ENCODE results near the gene TCP1.
A peak's percentile ranks its signal among the peaks of the same experiment; 100 is the strongest.
"Not testable (repeated sequence)": the region's sequence is repeated elsewhere in the genome, so short reads cannot be mapped to it uniquely, and the experiment has no call there.

Gene TCP1

GRCh38 chr6:159804504-159804903 is 15.1 kb upstream of the TCP1 start:
- Histone ChIP-seq H3K9ac (ENCODE audit: insufficient read length, low read depth) (no peak overlapping the region), H3K9me3 (ENCODE audit: insufficient read depth, low read length) (no peaks in the 10 kb centered on the region), H3K27me3 (ENCODE audit: insufficient read depth, insufficient read length) (no peaks in the 10 kb centered on the region), H3K4me3 (ENCODE audit: insufficient read length, low read depth) (no peak overlapping the region), H3K4me1 (ENCODE audit: insufficient read depth, insufficient read length) (no peaks in the 10 kb centered on the region), H3K36me3 (ENCODE audit: insufficient read depth, insufficient read length, low read length) (peaks cover 7% of the 10 kb centered on the region)
- DNase-seq (ENCODE audit: low read depth, low spot score) = no peak
- no peak for TF ChIP-seq YY1 (IDR thresholded peaks at IDR 0.05; ENCODE audit: insufficient read depth, insufficient read length)
- no peak for TF ChIP-seq ZNF274 (IDR thresholded peaks at IDR 0.05; ENCODE audit: low read depth, low read length)
- no peak for TF ChIP-seq SUZ12 (IDR thresholded peaks at IDR 0.05; ENCODE audit: extremely low read depth, insufficient read depth, insufficient read length)

- Histone ChIP-seq H3K4me3 (ENCODE audit: insufficient read length, low read depth) (no peak overlapping the region), H3K27me3 (ENCODE audit: insufficient read depth, insufficient read length) (no peaks in the 10 kb centered on the region), H3K9ac (ENCODE audit: insufficient read length, low read depth) (no peak overlapping the region), H3K4me1 (ENCODE audit: insufficient read depth, insufficient read length) (no peaks in the 10 kb centered on the region), H3K36me3 (ENCODE audit: insufficient read depth, insufficient read length, low read length) (peaks cover 30% of the 10 kb centered on the region), H3K9me3 (ENCODE audit: insufficient read depth, low read length) (no peaks in the 10 kb centered on the region)
- DNase-seq (ENCODE audit: low read depth, low spot score) = no peak
- TF ChIP-seq ZNF274 (IDR thresholded peaks at IDR 0.05; ENCODE audit: low read depth, low read length) (no peak), YY1 (IDR thresholded peaks at IDR 0.05; ENCODE audit: insufficient read depth, insufficient read length) (no peak), SUZ12 (IDR thresholded peaks at IDR 0.05; ENCODE audit: extremely low read depth, insufficient read depth, insufficient read length) (no peak)
Observed at GRCh38 chr6:159801935-159802334, 12.5 kb upstream of the TCP1 start.

- no peak for DNase-seq (ENCODE audit: low read depth, low spot score)
- peaks cover 43% of the 10 kb centered on the region for H3K36me3 ChIP-seq (ENCODE audit: insufficient read depth, insufficient read length, low read length)
Observed at GRCh38 chr6:159800141-159800865, 10.9 kb upstream of the TCP1 start, which contains the start of gene PNLDC1. Gene PNLDC1, plus strand, starts transcription at chr6:159800276. Its CDS starts 32 bp downstream, at chr6:159800308.

GRCh38 chr6:159797554-159797953 is 8.2 kb upstream of the TCP1 start:
- TF ChIP-seq ZNF274 (IDR thresholded peaks at IDR 0.05; ENCODE audit: low read depth, low read length) = no peak
- TF ChIP-seq YY1 (IDR thresholded peaks at IDR 0.05; ENCODE audit: insufficient read depth, insufficient read length) = no peak
- TF ChIP-seq SUZ12 (IDR thresholded peaks at IDR 0.05; ENCODE audit: extremely low read depth, insufficient read depth, insufficient read length) = no peak
- Histone ChIP-seq H3K9me3 (ENCODE audit: insufficient read depth, low read length) (no peaks in the 10 kb centered on the region), H3K36me3 (ENCODE audit: insufficient read depth, insufficient read length, low read length) (peaks cover 59% of the 10 kb centered on the region), H3K27me3 (ENCODE audit: insufficient read depth, insufficient read length) (no peaks in the 10 kb centered on the region), H3K4me3 (ENCODE audit: insufficient read length, low read depth) (no peak overlapping the region), H3K4me1 (ENCODE audit: insufficient read depth, insufficient read length) (no peaks in the 10 kb centered on the region), H3K9ac (ENCODE audit: insufficient read length, low read depth) (no peak overlapping the region)
- DNase-seq (ENCODE audit: low read depth, low spot score) = no peak

More at GRCh38 chr6:159800141-159800865, 10.9 kb upstream of the TCP1 start, which contains the start of gene PNLDC1:
- H3K27me3 ChIP-seq (ENCODE audit: insufficient read depth, insufficient read length) = no peaks in the 10 kb centered on the region
- TF ChIP-seq ZNF274 (IDR thresholded peaks at IDR 0.05; ENCODE audit: low read depth, low read length) (no peak), YY1 (IDR thresholded peaks at IDR 0.05; ENCODE audit: insufficient read depth, insufficient read length) (no peak), SUZ12 (IDR thresholded peaks at IDR 0.05; ENCODE audit: extremely low read depth, insufficient read depth, insufficient read length) (no peak)
- H3K4me3 ChIP-seq (ENCODE audit: insufficient read length, low read depth) = no peak within 1 kb of the TSS
- no peaks in the 10 kb centered on the region for H3K4me1 ChIP-seq (ENCODE audit: insufficient read depth, insufficient read length)
- no peak within 1 kb of the TSS for H3K9ac ChIP-seq (ENCODE audit: insufficient read length, low read depth)
- H3K9me3 ChIP-seq (ENCODE audit: insufficient read depth, low read length) = no peaks in the 10 kb centered on the region

- H3K27me3 ChIP-seq (ENCODE audit: insufficient read depth, insufficient read length); H3K9me3 ChIP-seq (ENCODE audit: insufficient read depth, low read length); H3K4me1 ChIP-seq (ENCODE audit: insufficient read depth, insufficient read length); H3K4me3 ChIP-seq (ENCODE audit: insufficient read length, low read depth); DNase-seq (ENCODE audit: low read depth, low spot score); H3K9ac ChIP-seq (ENCODE audit: insufficient read length, low read depth): not testable (repeated sequence)
- H3K36me3 ChIP-seq (ENCODE audit: insufficient read depth, insufficient read length, low read length) = peaks cover 75% of the 10 kb centered on the region
Observed at GRCh38 chr6:159794976-159795375, 5.6 kb upstream of the TCP1 start.

- peaks cover 65% of the 10 kb centered on the region for H3K36me3 ChIP-seq (ENCODE audit: insufficient read depth, insufficient read length, low read length)
- DNase-seq (ENCODE audit: low read depth, low spot score) = no peak
- peak overlapping the region; percentile 99 for H3K9ac ChIP-seq (ENCODE audit: insufficient read length, low read depth)
- H3K9me3 ChIP-seq (ENCODE audit: insufficient read depth, low read length) = no peaks in the 10 kb centered on the region
- TF ChIP-seq ZNF274 (IDR thresholded peaks at IDR 0.05; ENCODE audit: low read depth, low read length) = no peak
- TF ChIP-seq SUZ12 (IDR thresholded peaks at IDR 0.05; ENCODE audit: extremely low read depth, insufficient read depth, insufficient read length) = no peak
- TF ChIP-seq YY1 (IDR thresholded peaks at IDR 0.05; ENCODE audit: insufficient read depth, insufficient read length) = no peak
- no peaks in the 10 kb centered on the region for H3K4me1 ChIP-seq (ENCODE audit: insufficient read depth, insufficient read length)
- no peaks in the 10 kb centered on the region for H3K27me3 ChIP-seq (ENCODE audit: insufficient read depth, insufficient read length)
- H3K4me3 ChIP-seq (ENCODE audit: insufficient read length, low read depth) = peak overlapping the region; percentile 94
Observed at GRCh38 chr6:159790956-159791598, 1.7 kb upstream of the TCP1 start.

DNA sequence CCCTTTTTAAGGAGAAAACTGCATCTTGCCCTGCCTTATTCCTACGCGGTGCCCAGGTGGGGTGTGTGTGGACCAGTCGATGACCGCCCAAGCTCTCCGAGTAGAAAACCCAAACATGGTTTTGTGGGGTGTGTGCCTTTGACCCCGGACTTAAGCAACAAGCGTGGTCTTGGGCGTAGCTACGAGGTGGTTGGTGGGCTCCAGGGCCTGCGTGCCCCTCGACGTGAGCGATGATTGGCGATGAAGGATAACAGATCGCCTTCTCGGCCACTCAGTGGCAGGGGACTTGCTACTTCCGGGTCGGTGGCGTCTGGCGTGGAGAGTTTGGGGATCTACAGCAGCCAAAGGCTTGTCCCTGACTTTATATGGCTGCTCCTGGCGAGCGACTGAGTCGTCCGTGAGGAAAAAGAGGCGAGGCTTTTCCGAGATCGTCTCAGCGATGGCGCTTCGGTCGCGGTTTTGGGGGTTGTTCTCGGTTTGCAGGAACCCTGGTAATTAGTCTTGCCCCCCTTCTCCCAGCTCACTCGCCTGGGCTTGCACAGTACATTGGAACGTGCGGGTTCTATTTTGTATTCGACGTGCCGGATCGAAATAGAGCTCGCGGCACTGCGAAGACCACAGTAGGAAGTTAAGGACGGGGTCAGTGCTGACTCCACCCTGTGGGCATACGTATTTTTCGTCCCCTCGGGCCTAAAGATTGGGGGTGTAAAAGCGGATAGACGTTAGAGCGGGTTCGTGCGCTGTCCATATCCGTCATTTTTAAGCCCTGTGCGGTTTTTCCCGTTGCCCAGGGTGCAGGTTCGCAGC is 950 bp upstream of the TCP1 start, which contains the start of gene MRPL18:
Gene MRPL18 (plus strand): TSS at position 319 of the 807 bp plus-strand sequence. CDS start 121 bp downstream, at position 440.
- no peaks in the 10 kb centered on the region for H3K9me3 ChIP-seq (ENCODE audit: insufficient read depth, low read length)
- H3K9ac ChIP-seq (ENCODE audit: insufficient read length, low read depth) = peak within 1 kb of the TSS; percentile 99
- peaks cover 68% of the 10 kb centered on the region for H3K36me3 ChIP-seq (ENCODE audit: insufficient read depth, insufficient read length, low read length)
- TF ChIP-seq YY1 (IDR thresholded peaks at IDR 0.05; ENCODE audit: insufficient read depth, insufficient read length) = no peak
- TF ChIP-seq SUZ12 (IDR thresholded peaks at IDR 0.05; ENCODE audit: extremely low read depth, insufficient read depth, insufficient read length) = no peak
- TF ChIP-seq ZNF274 (IDR thresholded peaks at IDR 0.05; ENCODE audit: low read depth, low read length) = no peak
- H3K27me3 ChIP-seq (ENCODE audit: insufficient read depth, insufficient read length) = no peaks in the 10 kb centered on the region
- peak within 1 kb of the TSS; percentile 94 for H3K4me3 ChIP-seq (ENCODE audit: insufficient read length, low read depth)
- peak; percentile 92 for DNase-seq (ENCODE audit: low read depth, low spot score)
- H3K4me1 ChIP-seq (ENCODE audit: insufficient read depth, insufficient read length) = no peaks in the 10 kb centered on the region
